OCI-LY3 (cell line): Measurements from ENCODE around the gene HIVEP3.

Experiments
- H2AFZ ChIP-seq: fragments of 200-600, 300-600 bp; shearing (Covaris generic); 2 replicates; pipeline ENCODE4 v1.6.0; 2014; ENCODE audit warnings: antibody characterized with exemption, low read depth, low read length
- H3K27ac ChIP-seq: fragments of 200-600, 300-600 bp; sonication (generic); 2 replicates; pipeline ENCODE4 v1.5.1; 2014; ENCODE audit warnings: mild to moderate bottlenecking, low read length, moderate library complexity, mixed read lengths
- H3K27me3 ChIP-seq: fragments of 200-600, 300-600 bp; sonication (generic); 2 replicates; pipeline ENCODE4 v1.6.1; 2014; ENCODE audit warnings: low read depth, low read length, mixed read lengths
- H3K36me3 ChIP-seq: fragments of 200-600, 300-600 bp; sonication (generic); replicated peaks from 2 replicates; pipeline ENCODE3; 2014; ENCODE audit warnings: low read depth, low read length, mixed read lengths
- H3K4me1 ChIP-seq: fragments of 300-600, 200-600 bp; sonication (generic); 2 replicates; pipeline ENCODE4 v1.6.1; 2014; ENCODE audit warnings: low read length, mixed read lengths
- H3K4me2 ChIP-seq: fragments of 200-600, 300-600 bp; sonication (generic); 2 replicates; pipeline ENCODE4 v1.6.1; 2014; ENCODE audit warnings: low read length, mixed read lengths
- H3K4me3 ChIP-seq: fragments of 300-600, 200-600 bp; sonication (generic); 2 replicates; pipeline ENCODE4 v1.5.1; 2014; ENCODE audit warnings: antibody characterized with exemption, mild to moderate bottlenecking, low read length, moderate library complexity
- H3K79me2 ChIP-seq: fragments of 300-600, 200-600 bp; shearing (Covaris generic); 2 replicates; pipeline ENCODE4 v1.6.1; 2014; ENCODE audit warnings: mild to moderate bottlenecking, low read length, mixed read lengths
- H3K9ac ChIP-seq: fragments of 300-600, 200-600 bp; shearing (Covaris generic); 2 replicates; pipeline ENCODE4 v1.6.0; 2014; ENCODE audit warnings: mild to moderate bottlenecking, low read length, moderate library complexity
- H3K9me3 ChIP-seq: fragments of 200-600, 300-600 bp; shearing (Covaris generic); 2 replicates; pipeline ENCODE4 v1.6.1; 2014; ENCODE audit warnings: low read length, mixed read lengths; ENCODE audit not compliant: insufficient read depth
- H4K20me1 ChIP-seq: fragments of 200-600, 300-600 bp; sonication (generic); 2 replicates; pipeline ENCODE4 v1.6.1; 2016; ENCODE audit warnings: low read length, mixed read lengths; ENCODE audit not compliant: insufficient read depth
- EZH2phosphoT487 ChIP-seq: fragments of 200-600 bp; shearing (Covaris generic); IDR thresholded peaks from 2 replicates; pipeline ENCODE4 v1.6.1; 2018; ENCODE audit warnings: antibody characterized with exemption, mixed run types, low read depth
- TF ChIP-seq, protein P1 (sequence below): fragments of 200-600, 300-600 bp; sonication (generic); IDR thresholded peaks from 2 replicates; pipeline ENCODE4 v1.5.1; 2014; ENCODE audit warnings: antibody characterized with exemption, low read length, low read depth

The HIVEP3 gene

DNA sequence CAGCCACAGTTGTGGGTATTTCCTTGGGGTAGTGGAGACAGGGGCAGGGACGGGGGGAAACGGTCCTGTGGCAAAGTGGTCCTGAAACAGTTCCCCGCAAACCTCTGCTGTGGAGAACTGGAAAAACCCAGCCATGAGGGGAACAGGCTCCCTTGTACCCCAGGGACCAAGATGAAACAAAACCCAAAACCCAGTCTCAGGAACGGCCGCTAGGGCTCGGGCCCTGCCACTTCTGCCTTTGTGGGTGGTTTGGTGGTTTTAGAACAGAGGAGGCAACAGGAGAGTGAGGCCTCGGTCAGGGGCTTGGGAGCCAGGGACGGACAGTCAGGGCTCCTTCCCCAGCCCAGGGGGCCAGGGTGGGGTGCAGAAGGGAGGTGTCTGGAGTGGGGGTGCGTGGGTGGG, 409.5 kb downstream of the HIVEP3 start:
- no peak overlapping the region for H3K9ac ChIP-seq
- peaks cover 25% of the 10 kb centered on the region for H3K36me3 ChIP-seq
- H3K4me3 ChIP-seq = no peak overlapping the region
- peak overlapping the region; percentile 32 for H3K27ac ChIP-seq
- H3K9me3 ChIP-seq = no peaks in the 10 kb centered on the region
- TF ChIP-seq, protein P1, sequence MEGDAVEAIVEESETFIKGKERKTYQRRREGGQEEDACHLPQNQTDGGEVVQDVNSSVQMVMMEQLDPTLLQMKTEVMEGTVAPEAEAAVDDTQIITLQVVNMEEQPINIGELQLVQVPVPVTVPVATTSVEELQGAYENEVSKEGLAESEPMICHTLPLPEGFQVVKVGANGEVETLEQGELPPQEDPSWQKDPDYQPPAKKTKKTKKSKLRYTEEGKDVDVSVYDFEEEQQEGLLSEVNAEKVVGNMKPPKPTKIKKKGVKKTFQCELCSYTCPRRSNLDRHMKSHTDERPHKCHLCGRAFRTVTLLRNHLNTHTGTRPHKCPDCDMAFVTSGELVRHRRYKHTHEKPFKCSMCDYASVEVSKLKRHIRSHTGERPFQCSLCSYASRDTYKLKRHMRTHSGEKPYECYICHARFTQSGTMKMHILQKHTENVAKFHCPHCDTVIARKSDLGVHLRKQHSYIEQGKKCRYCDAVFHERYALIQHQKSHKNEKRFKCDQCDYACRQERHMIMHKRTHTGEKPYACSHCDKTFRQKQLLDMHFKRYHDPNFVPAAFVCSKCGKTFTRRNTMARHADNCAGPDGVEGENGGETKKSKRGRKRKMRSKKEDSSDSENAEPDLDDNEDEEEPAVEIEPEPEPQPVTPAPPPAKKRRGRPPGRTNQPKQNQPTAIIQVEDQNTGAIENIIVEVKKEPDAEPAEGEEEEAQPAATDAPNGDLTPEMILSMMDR = no peak
- no peak for TF ChIP-seq EZH2phosphoT487
- H3K4me1 ChIP-seq = peaks cover 5% of the 10 kb centered on the region
- H3K4me2 ChIP-seq = no peak overlapping the region
- no peak overlapping the region for H2AFZ ChIP-seq
- H3K27me3 ChIP-seq = no peaks in the 10 kb centered on the region
- no peaks in the 10 kb centered on the region for H4K20me1 ChIP-seq
- no peaks in the 10 kb centered on the region for H3K79me2 ChIP-seq

DNA sequence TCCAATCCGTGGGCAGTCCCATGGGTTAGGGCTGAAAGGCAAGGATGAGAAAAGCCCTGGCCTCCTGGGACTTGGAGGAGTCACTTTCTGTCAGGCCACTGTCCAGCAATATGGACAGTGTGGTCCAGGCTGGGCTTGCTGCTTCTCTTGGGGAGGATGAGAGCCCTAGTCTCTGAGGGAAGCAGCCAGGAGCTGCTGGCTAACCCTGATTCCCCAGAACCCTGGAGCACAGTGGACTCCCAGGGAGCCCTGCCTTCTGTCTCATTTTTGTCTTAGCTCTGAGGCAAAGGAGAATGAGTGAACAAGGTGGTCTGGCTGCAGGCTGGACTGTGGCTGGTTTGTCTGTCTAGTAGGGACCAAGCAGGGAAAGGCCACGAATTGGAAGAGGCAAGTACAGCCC, 410.4 kb downstream of the HIVEP3 start:
- TF ChIP-seq, protein P1 = no peak
- TF ChIP-seq EZH2phosphoT487 = no peak
- no peaks in the 10 kb centered on the region for H3K27me3 ChIP-seq
- no peak overlapping the region for H3K9ac ChIP-seq
- no peaks in the 10 kb centered on the region for H4K20me1 ChIP-seq
- no peak overlapping the region for H3K27ac ChIP-seq
- no peaks in the 10 kb centered on the region for H3K9me3 ChIP-seq
- H3K4me2 ChIP-seq = no peak overlapping the region
- H3K36me3 ChIP-seq = peaks cover 18% of the 10 kb centered on the region
- no peak overlapping the region for H2AFZ ChIP-seq
- H3K79me2 ChIP-seq = no peaks in the 10 kb centered on the region
- H3K4me1 ChIP-seq = peaks cover 13% of the 10 kb centered on the region
- no peak overlapping the region for H3K4me3 ChIP-seq

DNA sequence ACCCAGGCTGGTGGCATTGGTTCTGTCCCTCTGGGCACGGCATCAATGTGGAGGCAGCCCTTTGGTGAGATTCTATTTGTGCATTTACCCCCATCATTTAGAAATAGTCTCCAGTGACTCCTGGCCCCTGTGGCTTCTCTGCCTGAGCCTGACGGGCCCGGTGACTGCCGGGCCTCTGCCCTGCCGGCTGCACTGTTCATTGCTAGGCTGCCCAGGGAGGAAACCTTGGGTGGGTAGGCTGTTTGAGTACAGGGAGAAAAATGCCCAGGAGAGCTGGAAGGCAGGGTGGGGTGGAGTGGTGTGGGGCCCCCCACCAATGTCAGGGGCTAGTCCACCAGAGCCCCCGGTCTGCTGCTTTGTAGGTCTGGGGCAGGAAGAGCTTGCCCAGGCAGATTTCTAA, 410.9 kb downstream of the HIVEP3 start:
- H3K79me2 ChIP-seq = no peaks in the 10 kb centered on the region
- no peaks in the 10 kb centered on the region for H4K20me1 ChIP-seq
- H3K27ac ChIP-seq = no peak overlapping the region
- TF ChIP-seq, protein P1 = no peak
- no peak for TF ChIP-seq EZH2phosphoT487
- H3K4me1 ChIP-seq = peaks cover 13% of the 10 kb centered on the region
- no peaks in the 10 kb centered on the region for H3K27me3 ChIP-seq
- no peak overlapping the region for H3K4me2 ChIP-seq
- peaks cover 14% of the 10 kb centered on the region for H3K36me3 ChIP-seq
- H3K9ac ChIP-seq = no peak overlapping the region
- H2AFZ ChIP-seq = no peak overlapping the region
- H3K9me3 ChIP-seq = no peaks in the 10 kb centered on the region
- no peak overlapping the region for H3K4me3 ChIP-seq

DNA sequence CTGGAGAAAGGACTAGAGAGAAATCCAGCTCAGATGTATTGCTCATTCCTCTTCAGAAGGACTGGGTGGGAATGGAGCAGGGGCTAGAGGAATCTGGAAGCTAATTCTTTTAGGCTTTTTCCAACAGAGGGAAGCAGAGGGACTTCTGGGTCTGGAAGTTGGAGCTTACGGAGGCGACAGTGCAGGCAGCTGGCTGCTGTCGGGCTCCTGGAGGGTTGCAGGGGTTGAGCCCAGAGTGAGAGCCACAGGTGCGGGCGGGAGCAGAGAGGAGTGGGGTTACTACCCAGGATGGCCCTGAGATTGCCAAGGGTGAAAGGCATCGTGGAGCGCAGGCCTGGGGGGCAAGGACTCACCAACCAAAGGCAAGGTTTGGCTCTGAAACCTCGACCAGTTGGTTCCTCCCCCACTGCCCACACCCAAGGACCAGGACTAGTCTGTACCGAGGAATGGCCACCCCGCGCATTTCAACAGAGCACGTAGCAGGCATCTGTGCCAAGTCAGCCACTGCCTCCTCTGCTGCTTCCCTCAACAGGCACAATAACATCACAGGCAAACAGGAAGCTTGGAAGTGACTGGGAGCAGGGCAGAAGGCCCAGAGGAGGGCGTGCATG, 411.5 kb downstream of the HIVEP3 start:
- Histone ChIP-seq H3K36me3 (peaks cover 9% of the 10 kb centered on the region), H3K9me3 (no peaks in the 10 kb centered on the region), H3K27ac (no peak overlapping the region), H3K4me2 (no peak overlapping the region), H3K4me3 (no peak overlapping the region), H2AFZ (no peak overlapping the region), H4K20me1 (no peaks in the 10 kb centered on the region), H3K4me1 (peaks cover 13% of the 10 kb centered on the region), H3K27me3 (no peaks in the 10 kb centered on the region), H3K79me2 (no peaks in the 10 kb centered on the region), H3K9ac (no peak overlapping the region)
- TF ChIP-seq, protein P1 = no peak
- no peak for TF ChIP-seq EZH2phosphoT487
